Esophagus muscularis mucosa (tissue), 4 donors: ENCODE data around the gene ZFHX3.

Source experiments
- CTCF ChIP-seq, 3 experiments: fragments of 200-600 bp in 2 of 3; fragments of 450-650 bp in 1 of 3; sonication (generic) in 2 of 3; IDR thresholded peaks; one replicate each; pipeline ENCODE4 v1.5.1; 2017 to 2019; ENCODE audit warnings: antibody characterized with exemption in 3 of 3, mild to moderate bottlenecking in 2 of 3, moderate library complexity in 1 of 3
- EP300 ChIP-seq: sonication (generic); formaldehyde crosslinking; IDR thresholded peaks from one replicate; pipeline ENCODE4 v1.6.1; 2017; ENCODE audit warnings: antibody characterized with exemption
- POLR2A ChIP-seq: fragments of 450-650 bp; IDR thresholded peaks from one replicate; pipeline ENCODE4 v1.6.1; 2017; ENCODE audit warnings: antibody characterized with exemption, moderate library complexity, mild to moderate bottlenecking, low read depth
- POLR2AphosphoS5 ChIP-seq, 2 donors: sonication (generic); formaldehyde crosslinking; IDR thresholded peaks; one replicate each; pipeline ENCODE4 v1.6.1; 2017; ENCODE audit warnings: antibody characterized with exemption in 2 of 2

GRCh38 chr16:73049091-73049490 lies 1.2 kb upstream of the ZFHX3 start:
- TF ChIP-seq CTCF (IDR thresholded peaks at IDR 0.05) (no peak), EP300 (no peak), POLR2A (no peak), POLR2AphosphoS5 (IDR thresholded peaks at IDR 0.05) (no peak)
